GM10266 (cell line): ENCODE measurements around the gene MARCHF11.

Experiments
- DNase-seq: peaks from one replicate; pipeline ENCODE4 v3.0.0; 2012; ENCODE audit errors: extremely low spot score
- CTCF ChIP-seq: IDR thresholded peaks from 2 replicates; pipeline ENCODE4 v1.5.1; 2012; ENCODE audit warnings: mild to moderate bottlenecking, low read depth; ENCODE audit not compliant: control insufficient read depth, insufficient read depth; ENCODE audit errors: missing control alignments

MARCHF11 gene

GRCh38 chr5:16074358-16074757 lies 105.2 kb downstream of the MARCHF11 start:
- DNase-seq, result no peak
- no peak for TF ChIP-seq CTCF

- DNase-seq, result no peak
- no peak for TF ChIP-seq CTCF
Measured at GRCh38 chr5:16072616-16073015, 107.0 kb downstream of the MARCHF11 start.

GRCh38 chr5:16067415-16067814 lies 112.2 kb downstream of the MARCHF11 start:
- no peak for TF ChIP-seq CTCF
- DNase-seq, result no peak

- TF ChIP-seq CTCF, result no peak
- DNase-seq, result no peak
Measured at GRCh38 chr5:16066810-16067209, 112.8 kb downstream of the MARCHF11 start.

GRCh38 chr5:16066320-16066719 lies 113.3 kb downstream of the MARCHF11 start:
- no peak for TF ChIP-seq CTCF

GRCh38 chr5:16065831-16066230 lies 113.8 kb downstream of the MARCHF11 start:
- DNase-seq, result no peak
- no peak for TF ChIP-seq CTCF

More at GRCh38 chr5:16066320-16066719, 113.3 kb downstream of the MARCHF11 start:
- DNase-seq, result no peak

- DNase-seq, result no peak
- TF ChIP-seq CTCF, result no peak
Measured at GRCh38 chr5:16064135-16064893, 115.3 kb downstream of the MARCHF11 start.
